ENCODE data around the gene BMPR2.

The BMPR2 gene

DNA sequence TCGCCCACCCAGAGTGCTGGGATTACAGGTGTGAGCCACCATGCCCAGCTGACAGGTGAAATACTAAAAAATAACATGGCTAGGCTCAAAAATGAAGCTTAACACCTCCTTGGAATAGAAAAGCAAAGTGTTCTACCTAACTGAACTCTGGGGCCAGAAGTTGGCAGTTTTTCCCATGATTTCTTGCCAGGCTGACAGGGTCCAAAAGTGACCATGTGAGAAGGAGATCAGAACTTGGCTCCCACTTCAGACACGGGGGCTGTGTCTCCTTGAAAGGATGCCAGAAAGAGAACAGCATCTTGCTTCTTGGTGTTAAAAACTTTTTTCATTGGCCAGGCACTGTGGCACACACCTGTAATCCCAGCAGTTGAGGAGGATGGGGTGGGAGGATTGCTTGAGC is 47.0 kb downstream of the BMPR2 start:
- H3K79me2 ChIP-seq (ENCODE audit: insufficient read depth, low read length): peaks cover 22% of the 10 kb centered on the region; the same call in 1 of the 2 replicates
- H3K36me3 ChIP-seq (ENCODE audit: insufficient read depth, low read length): no peaks in the 10 kb centered on the region

DNA sequence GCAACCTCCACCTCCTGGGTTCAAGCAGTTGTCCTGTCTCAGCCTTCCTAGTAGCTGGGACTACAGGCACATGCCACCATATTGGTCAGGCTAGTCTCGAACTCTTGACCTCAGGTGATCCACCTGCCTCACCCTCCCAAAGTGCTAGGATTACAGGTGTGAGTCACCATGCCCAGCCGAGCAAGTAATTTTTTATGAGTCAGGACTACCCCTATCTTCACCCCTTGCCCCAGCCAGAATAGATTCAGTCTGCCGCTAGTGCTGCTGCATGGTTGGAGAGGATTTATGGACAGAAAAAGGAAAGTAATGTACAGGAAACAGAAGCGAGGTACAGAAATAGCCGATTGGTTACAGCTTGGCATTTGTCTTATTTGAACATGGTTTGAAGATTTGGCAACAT is 48.9 kb downstream of the BMPR2 start:
- no peak for TF ChIP-seq EZH2phosphoT487 (IDR thresholded peaks at IDR 0.05; ENCODE audit: borderline replicate concordance)
- TF ChIP-seq, protein P1, sequence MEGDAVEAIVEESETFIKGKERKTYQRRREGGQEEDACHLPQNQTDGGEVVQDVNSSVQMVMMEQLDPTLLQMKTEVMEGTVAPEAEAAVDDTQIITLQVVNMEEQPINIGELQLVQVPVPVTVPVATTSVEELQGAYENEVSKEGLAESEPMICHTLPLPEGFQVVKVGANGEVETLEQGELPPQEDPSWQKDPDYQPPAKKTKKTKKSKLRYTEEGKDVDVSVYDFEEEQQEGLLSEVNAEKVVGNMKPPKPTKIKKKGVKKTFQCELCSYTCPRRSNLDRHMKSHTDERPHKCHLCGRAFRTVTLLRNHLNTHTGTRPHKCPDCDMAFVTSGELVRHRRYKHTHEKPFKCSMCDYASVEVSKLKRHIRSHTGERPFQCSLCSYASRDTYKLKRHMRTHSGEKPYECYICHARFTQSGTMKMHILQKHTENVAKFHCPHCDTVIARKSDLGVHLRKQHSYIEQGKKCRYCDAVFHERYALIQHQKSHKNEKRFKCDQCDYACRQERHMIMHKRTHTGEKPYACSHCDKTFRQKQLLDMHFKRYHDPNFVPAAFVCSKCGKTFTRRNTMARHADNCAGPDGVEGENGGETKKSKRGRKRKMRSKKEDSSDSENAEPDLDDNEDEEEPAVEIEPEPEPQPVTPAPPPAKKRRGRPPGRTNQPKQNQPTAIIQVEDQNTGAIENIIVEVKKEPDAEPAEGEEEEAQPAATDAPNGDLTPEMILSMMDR (conservative IDR thresholded peaks at IDR 0.05; ENCODE audit: low read length): no peak
- Histone ChIP-seq H4K20me1 (ENCODE audit: insufficient read depth, low read length, poor library complexity, severe bottlenecking) (peaks cover 56% of the 10 kb centered on the region), H3F3A (ENCODE audit: low read depth) (no peaks in the 10 kb centered on the region), H2AFZ (ENCODE audit: low read length) (no peak overlapping the region), H3K36me3 (ENCODE audit: insufficient read depth, low read length) (no peaks in the 10 kb centered on the region; the same call in none of the 2 replicates), H3K79me2 (ENCODE audit: insufficient read depth, low read length) (peaks cover 24% of the 10 kb centered on the region; the same call in 1 of the 2 replicates), H3K9me2 (replicated peaks; ENCODE audit: low read depth, low read length) (no peaks in the 10 kb centered on the region), H3K27me3 (ENCODE audit: insufficient read depth, low read length, poor library complexity, severe bottlenecking) (peaks cover 20% of the 10 kb centered on the region), H3K4me3 (ENCODE audit: low read length, poor library complexity, severe bottlenecking) (no peak overlapping the region), H3K9me3 (ENCODE audit: insufficient read depth, low read depth, low read length) (peaks cover 8% of the 10 kb centered on the region; the same call in 1 of the 2 replicates), H3K4me2 (ENCODE audit: low read depth, low read length, poor library complexity, severe bottlenecking) (no peak overlapping the region), H3K9ac (ENCODE audit: low read depth, low read length, poor library complexity, severe bottlenecking) (no peak overlapping the region), H3K4me1 (ENCODE audit: insufficient read depth, low read length, poor library complexity, severe bottlenecking) (peaks cover 7% of the 10 kb centered on the region)

More for the DNA sequence above, 47.0 kb downstream of the BMPR2 start:
- Histone ChIP-seq H3K4me3 (ENCODE audit: low read length, poor library complexity, severe bottlenecking) (no peak overlapping the region), H3K9ac (ENCODE audit: low read depth, low read length, poor library complexity, severe bottlenecking) (no peak overlapping the region), H3K9me3 (ENCODE audit: insufficient read depth, low read depth, low read length) (no peaks in the 10 kb centered on the region), H3K9me2 (replicated peaks; ENCODE audit: low read depth, low read length) (no peaks in the 10 kb centered on the region), H3F3A (ENCODE audit: low read depth) (no peaks in the 10 kb centered on the region), H4K20me1 (ENCODE audit: insufficient read depth, low read length, poor library complexity, severe bottlenecking) (peaks cover 51% of the 10 kb centered on the region), H3K4me1 (ENCODE audit: insufficient read depth, low read length, poor library complexity, severe bottlenecking) (peaks cover 13% of the 10 kb centered on the region), H3K4me2 (ENCODE audit: low read depth, low read length, poor library complexity, severe bottlenecking) (no peak overlapping the region), H2AFZ (ENCODE audit: low read length) (no peak overlapping the region), H3K27me3 (ENCODE audit: insufficient read depth, low read length, poor library complexity, severe bottlenecking) (peaks cover 3% of the 10 kb centered on the region)
- TF ChIP-seq, protein P1 (conservative IDR thresholded peaks at IDR 0.05; ENCODE audit: low read length): no peak
- no peak for TF ChIP-seq EZH2phosphoT487 (IDR thresholded peaks at IDR 0.05; ENCODE audit: borderline replicate concordance)

DNA sequence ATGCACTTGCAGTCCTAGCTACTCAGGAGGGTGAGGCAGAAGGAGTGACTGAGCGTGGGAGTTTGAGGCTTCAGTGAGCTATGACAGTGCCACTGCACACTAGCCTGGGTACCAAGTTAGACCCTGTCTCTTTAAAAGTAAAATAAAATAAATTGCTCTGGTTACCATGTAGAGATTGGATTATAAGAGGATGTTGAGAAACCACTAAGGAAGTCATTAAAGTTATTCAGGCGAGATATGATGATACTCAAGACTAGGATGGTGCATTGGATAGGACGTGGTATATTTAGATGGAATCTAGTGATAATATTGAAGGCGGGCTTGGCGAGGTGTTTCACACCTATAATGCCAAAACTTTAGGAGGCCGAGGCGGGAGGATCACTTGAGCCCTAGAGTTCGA is 50.6 kb downstream of the BMPR2 start:
- no peak overlapping the region for H3K4me3 ChIP-seq (ENCODE audit: low read length, poor library complexity, severe bottlenecking)
- H2AFZ ChIP-seq (ENCODE audit: low read length): no peak overlapping the region
- H3K27me3 ChIP-seq (ENCODE audit: insufficient read depth, low read length, poor library complexity, severe bottlenecking): peaks cover 20% of the 10 kb centered on the region
- H3K9ac ChIP-seq (ENCODE audit: low read depth, low read length, poor library complexity, severe bottlenecking): no peak overlapping the region
- no peaks in the 10 kb centered on the region; the same call in none of the 2 replicates for H3K36me3 ChIP-seq (ENCODE audit: insufficient read depth, low read length)
- peaks cover 61% of the 10 kb centered on the region for H4K20me1 ChIP-seq (ENCODE audit: insufficient read depth, low read length, poor library complexity, severe bottlenecking)
- H3K4me1 ChIP-seq (ENCODE audit: insufficient read depth, low read length, poor library complexity, severe bottlenecking): peaks cover 7% of the 10 kb centered on the region
- no peak overlapping the region for H3K4me2 ChIP-seq (ENCODE audit: low read depth, low read length, poor library complexity, severe bottlenecking)
- TF ChIP-seq EZH2phosphoT487 (IDR thresholded peaks at IDR 0.05; ENCODE audit: borderline replicate concordance): peak; percentile 81
- TF ChIP-seq, protein P1 (conservative IDR thresholded peaks at IDR 0.05; ENCODE audit: low read length): no peak
- H3K79me2 ChIP-seq (ENCODE audit: insufficient read depth, low read length): peaks cover 21% of the 10 kb centered on the region
- H3K9me3 ChIP-seq (ENCODE audit: insufficient read depth, low read depth, low read length): peaks cover 11% of the 10 kb centered on the region; the same call in 1 of the 2 replicates
- no peaks in the 10 kb centered on the region for H3K9me2 ChIP-seq (replicated peaks; ENCODE audit: low read depth, low read length)
- H3F3A ChIP-seq (ENCODE audit: low read depth): no peaks in the 10 kb centered on the region

Measured in Loucy (cell line).